Glutamatergic neuron (in vitro differentiated cells): ENCODE results near the gene SCAI. TPM values are rescaled to one million over a fixed set of nuclear protein-coding genes. Genes with fewer than 3 reads are reported as not detected.
"Not testable (repeated sequence)": the region's sequence is repeated elsewhere in the genome, so short reads cannot be mapped to it uniquely, and the experiment has no call there.

Experiments used
- DNase-seq: peaks from one replicate; pipeline ENCODE4 v3.0.0; 2022
- H3K27ac Mint-ChIP-seq: one replicate; pipeline ENCODE4 v1.8.0; 2020; ENCODE audit warnings: mild to moderate bottlenecking, mixed read lengths, inconsistent platforms; ENCODE audit not compliant: unreplicated experiment
- H3K27me3 Mint-ChIP-seq: one replicate; pipeline ENCODE4 v1.8.0; 2020; ENCODE audit warnings: mild to moderate bottlenecking, moderate library complexity, mixed read lengths, inconsistent platforms; ENCODE audit not compliant: unreplicated experiment
- H3K36me3 Mint-ChIP-seq: one replicate; pipeline ENCODE4 v1.8.0; 2020; ENCODE audit warnings: mild to moderate bottlenecking, mixed read lengths, inconsistent platforms; ENCODE audit not compliant: unreplicated experiment
- H3K4me1 Mint-ChIP-seq: one replicate; pipeline ENCODE4 v1.8.0; 2020; ENCODE audit warnings: mild to moderate bottlenecking, low read depth, mixed read lengths, inconsistent platforms; ENCODE audit not compliant: unreplicated experiment
- H3K4me3 Mint-ChIP-seq: one replicate; pipeline ENCODE4 v1.8.0; 2020; ENCODE audit warnings: mild to moderate bottlenecking, mixed read lengths, inconsistent platforms; ENCODE audit not compliant: unreplicated experiment
- H3K9me3 Mint-ChIP-seq: one replicate; pipeline ENCODE4 v1.8.0; 2020; ENCODE audit warnings: mild to moderate bottlenecking, moderate library complexity, mixed read lengths, inconsistent platforms; ENCODE audit not compliant: unreplicated experiment
- CTCF ChIP-seq: fragments of 200-600 bp; sonication (generic); IDR thresholded peaks from one replicate; pipeline ENCODE4 v1.5.0; 2021; ENCODE audit not compliant: partially characterized antibody, unreplicated experiment
- total RNA-seq: library from RNA; stranded (reverse); fragmentation: NEBNext Ultra II Directional; extraction: Animal tissue kit (Norgen Biotek cat#: 25700); gene quantifications from one replicate; pipeline ENCODE4 v1.2.1, GENCODE V29; 2021; ENCODE audit not compliant: unreplicated experiment

SCAI gene
- total RNA-seq, 1 donor from 2014 or later: 13.7 TPM

GRCh38 chr9:125121146-125121545, 22.2 kb downstream of the SCAI start:
- H3K4me1 Mint-ChIP-seq: peaks cover 8% of the 10 kb centered on the region
- H3K4me3 Mint-ChIP-seq: no peak overlapping the region
- no peak for DNase-seq
- H3K36me3 Mint-ChIP-seq: no peaks in the 10 kb centered on the region
- peaks cover 3% of the 10 kb centered on the region for H3K27me3 Mint-ChIP-seq
- no peak for TF ChIP-seq CTCF
- no peak overlapping the region for H3K27ac Mint-ChIP-seq
- no peaks in the 10 kb centered on the region for H3K9me3 Mint-ChIP-seq

GRCh38 chr9:125119643-125120286, 23.6 kb downstream of the SCAI start:
- DNase-seq: peak; percentile 24
- Mint-ChIP-seq H3K9me3 (no peaks in the 10 kb centered on the region), H3K36me3 (no peaks in the 10 kb centered on the region), H3K4me3 (no peak overlapping the region), H3K27ac (no peak overlapping the region), H3K4me1 (peaks cover 7% of the 10 kb centered on the region), H3K27me3 (no peaks in the 10 kb centered on the region)
- no peak for TF ChIP-seq CTCF

- H3K4me1 Mint-ChIP-seq, H3K36me3 Mint-ChIP-seq: not testable (repeated sequence)
Observed at GRCh38 chr9:125118696-125119095, 24.6 kb downstream of the SCAI start.

GRCh38 chr9:125114503-125114902, 28.8 kb downstream of the SCAI start:
- H3K27ac Mint-ChIP-seq, H3K4me1 Mint-ChIP-seq, H3K9me3 Mint-ChIP-seq, H3K27me3 Mint-ChIP-seq, H3K4me3 Mint-ChIP-seq, DNase-seq: not testable (repeated sequence)
- peaks cover 14% of the 10 kb centered on the region for H3K36me3 Mint-ChIP-seq

More at GRCh38 chr9:125118696-125119095, 24.6 kb downstream of the SCAI start:
- not testable (repeated sequence) for H3K9me3 Mint-ChIP-seq, H3K4me3 Mint-ChIP-seq, H3K27me3 Mint-ChIP-seq, DNase-seq, H3K27ac Mint-ChIP-seq

GRCh38 chr9:125110464-125110863, 32.9 kb downstream of the SCAI start:
- no peaks in the 10 kb centered on the region for H3K27me3 Mint-ChIP-seq
- H3K27ac Mint-ChIP-seq: no peak overlapping the region
- no peak for DNase-seq
- H3K4me3 Mint-ChIP-seq: no peak overlapping the region
- peaks cover 14% of the 10 kb centered on the region for H3K36me3 Mint-ChIP-seq
- no peak for TF ChIP-seq CTCF
- no peaks in the 10 kb centered on the region for H3K4me1 Mint-ChIP-seq
- H3K9me3 Mint-ChIP-seq: peaks cover 3% of the 10 kb centered on the region

GRCh38 chr9:125108541-125108940, 34.8 kb downstream of the SCAI start:
- not testable (repeated sequence) for H3K4me1 Mint-ChIP-seq, H3K9me3 Mint-ChIP-seq, DNase-seq, H3K27me3 Mint-ChIP-seq, H3K4me3 Mint-ChIP-seq
- Mint-ChIP-seq H3K27ac (peak overlapping the region; percentile 59), H3K36me3 (peaks cover 14% of the 10 kb centered on the region)
